ENCODE data around the gene SIX2.

GRCh38 chr2:44964752-44965236 is 44.5 kb downstream of the SIX2 start:
- TF ChIP-seq, protein P1, sequence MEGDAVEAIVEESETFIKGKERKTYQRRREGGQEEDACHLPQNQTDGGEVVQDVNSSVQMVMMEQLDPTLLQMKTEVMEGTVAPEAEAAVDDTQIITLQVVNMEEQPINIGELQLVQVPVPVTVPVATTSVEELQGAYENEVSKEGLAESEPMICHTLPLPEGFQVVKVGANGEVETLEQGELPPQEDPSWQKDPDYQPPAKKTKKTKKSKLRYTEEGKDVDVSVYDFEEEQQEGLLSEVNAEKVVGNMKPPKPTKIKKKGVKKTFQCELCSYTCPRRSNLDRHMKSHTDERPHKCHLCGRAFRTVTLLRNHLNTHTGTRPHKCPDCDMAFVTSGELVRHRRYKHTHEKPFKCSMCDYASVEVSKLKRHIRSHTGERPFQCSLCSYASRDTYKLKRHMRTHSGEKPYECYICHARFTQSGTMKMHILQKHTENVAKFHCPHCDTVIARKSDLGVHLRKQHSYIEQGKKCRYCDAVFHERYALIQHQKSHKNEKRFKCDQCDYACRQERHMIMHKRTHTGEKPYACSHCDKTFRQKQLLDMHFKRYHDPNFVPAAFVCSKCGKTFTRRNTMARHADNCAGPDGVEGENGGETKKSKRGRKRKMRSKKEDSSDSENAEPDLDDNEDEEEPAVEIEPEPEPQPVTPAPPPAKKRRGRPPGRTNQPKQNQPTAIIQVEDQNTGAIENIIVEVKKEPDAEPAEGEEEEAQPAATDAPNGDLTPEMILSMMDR (conservative IDR thresholded peaks at IDR 0.05; ENCODE audit: low read length) = peak; percentile 68
- TF ChIP-seq EZH2phosphoT487 (IDR thresholded peaks at IDR 0.05; ENCODE audit: borderline replicate concordance, low read depth, low read length) = no peak
